HepG2 (cell line): Measurements from ENCODE around the gene SMIM13. TPM values are rescaled to one million over a fixed set of nuclear protein-coding genes. Genes with fewer than 3 reads are reported as not detected.

Experiments used
- ATAC-seq: fragments of 200-7000 bp; cut with Tn5 transposase; 3 replicates; pipeline ENCODE4 v1.9.1; 2020; ENCODE audit warnings: mild to moderate bottlenecking, moderate library complexity
- BruUV-seq: library from RNA; stranded (reverse); fragments of 400-500 nt; replicated peaks from 2 replicates; lab custom pipeline; 2021; lab: Mats Ljungman, UMichigan
- CTCF ChIA-PET: fragments of 300-600 bp; formaldehyde crosslinking; extraction: SDS; loops from one replicate; lab custom pipeline; 2021; ENCODE audit warnings: low total read pairs, inconsistent platforms, low intra/inter-chr PET ratio; lab: Yijun Ruan, JAX
- POLR2A ChIA-PET: fragments of 350-600 bp; sonication (Branson Sonifier 250); formaldehyde crosslinking; loops from one replicate; lab custom pipeline; 2020; ENCODE audit warnings: antibody characterized with exemption, inconsistent platforms; lab: Yijun Ruan, JAX
- DNase-seq: peaks from one replicate; pipeline ENCODE4 v3.0.0-alpha.2; 2015; ENCODE audit warnings: low spot score
- FAIRE-seq: peaks from 3 replicates; lab custom pipeline; 2011; peaks lifted over from hg19 to GRCh38; lab: Jason Lieb, UNC
- H2AFZ ChIP-seq: one replicate; pipeline ENCODE4 v1.6.1; 2011; ENCODE audit warnings: low read length, inconsistent platforms
- H3K27ac ChIP-seq: fragments of 300-600 bp; 3 replicates; pipeline ENCODE4 v1.8.0; 2011; ENCODE audit warnings: mixed run types, mild to moderate bottlenecking, mixed read lengths, low read length, inconsistent platforms; ENCODE audit not compliant: insufficient read depth; ENCODE audit errors: extremely low read length
- H3K27me3 ChIP-seq, 2 experiments: fragments of 200-600 bp in 1 of 2; 2 replicates in 1 of 2; 3 replicates in 1 of 2; pipeline versions ENCODE4 v1.6.0 to v1.8.0; 2011; ENCODE audit warnings: low read length in 2 of 2, mild to moderate bottlenecking in 2 of 2, moderate library complexity in 2 of 2, inconsistent platforms in 1 of 2; ENCODE audit not compliant: insufficient read depth in 2 of 2, control insufficient read depth in 1 of 2
- H3K36me3 ChIP-seq, 2 experiments: fragments of 200-600 bp in 1 of 2; replicated peaks in 1 of 2; 2 replicates in 1 of 2; 3 replicates in 1 of 2; pipeline versions ENCODE4 v1.5.1 to v1.8.0; 2011; ENCODE audit warnings: low read length in 2 of 2, inconsistent platforms in 1 of 2; ENCODE audit not compliant: insufficient read depth in 2 of 2, control insufficient read depth in 1 of 2
- H3K4me1 ChIP-seq: 2 replicates; pipeline ENCODE4 v1.5.1; 2012; ENCODE audit warnings: low read length, inconsistent platforms; ENCODE audit not compliant: insufficient read depth
- H3K4me2 ChIP-seq: 2 replicates; pipeline ENCODE4 v1.6.0; 2011; ENCODE audit warnings: low read depth, low read length, inconsistent platforms
- H3K4me3 ChIP-seq, 3 experiments: fragments of 200-600 bp in 1 of 3; sonication (generic), shearing (Covaris generic) in 1 of 3; replicated peaks in 1 of 3; 2 replicates each; pipeline ENCODE4 v1.5.1; 2011 to 2016; ENCODE audit warnings: low read length in 3 of 3, inconsistent platforms in 2 of 3, low read depth in 2 of 3, mild to moderate bottlenecking in 2 of 3, control low read depth in 1 of 3, mixed read lengths in 1 of 3; ENCODE audit not compliant: insufficient read depth in 1 of 3
- H3K79me2 ChIP-seq: one replicate; pipeline ENCODE4 v1.6.1; 2011; ENCODE audit warnings: low read length, inconsistent platforms; ENCODE audit not compliant: insufficient read depth
- H3K9ac ChIP-seq: 2 replicates; pipeline ENCODE4 v1.6.0; 2011; ENCODE audit warnings: mild to moderate bottlenecking, low read depth, low read length, inconsistent platforms; ENCODE audit not compliant: insufficient read depth
- H3K9me3 ChIP-seq: 2 replicates; pipeline ENCODE4 v1.5.1; 2012; ENCODE audit warnings: mild to moderate bottlenecking, low read length
- H4K20me1 ChIP-seq: 2 replicates; pipeline ENCODE4 v1.6.0; 2011; ENCODE audit warnings: inconsistent platforms, mild to moderate bottlenecking, low read length, moderate library complexity; ENCODE audit not compliant: insufficient read depth
- HOXA3 ChIP-seq: sonication (generic); formaldehyde crosslinking; IDR thresholded peaks from 2 replicates; pipeline ENCODE4 v1.5.0; 2020; ENCODE audit warnings: missing genetic modification reagents
- KLF13 ChIP-seq: sonication (generic); formaldehyde crosslinking; IDR thresholded peaks from 2 replicates; pipeline ENCODE4 v1.4.0; 2020; ENCODE audit warnings: mild to moderate bottlenecking, missing genetic modification reagents
- MBD4 ChIP-seq: IDR thresholded peaks from 2 replicates; pipeline ENCODE4 v1.6.1; 2012; ENCODE audit warnings: low read length, inconsistent platforms, borderline replicate concordance
- POLR2A ChIP-seq, 2 experiments: IDR thresholded peaks; 2 replicates each; pipeline ENCODE4 v1.6.1; 2011; ENCODE audit warnings: low read depth in 2 of 2, low read length in 2 of 2, mild to moderate bottlenecking in 1 of 2, moderate library complexity in 1 of 2; ENCODE audit not compliant: insufficient read depth in 1 of 2
- POLR2AphosphoS5 ChIP-seq: IDR thresholded peaks from 2 replicates; pipeline ENCODE4 v1.6.1; 2012; ENCODE audit warnings: low read depth, low read length
- RXRA ChIP-seq: sonication (generic); formaldehyde crosslinking; IDR thresholded peaks from 2 replicates; pipeline ENCODE4 v1.5.1; 2020; ENCODE audit warnings: missing genetic modification reagents
- SMAD9 ChIP-seq: sonication (generic); formaldehyde crosslinking; IDR thresholded peaks from 2 replicates; pipeline ENCODE4 v1.5.1; 2020; ENCODE audit warnings: mild to moderate bottlenecking, missing genetic modification reagents
- ZNF230 ChIP-seq: sonication (generic); formaldehyde crosslinking; IDR thresholded peaks from 2 replicates; pipeline ENCODE4 v1.4.0; 2020; ENCODE audit warnings: mild to moderate bottlenecking, missing genetic modification reagents
- ZNF496 ChIP-seq: sonication (generic); formaldehyde crosslinking; IDR thresholded peaks from 2 replicates; pipeline ENCODE4 v1.8.1; 2023; ENCODE audit warnings: mild to moderate bottlenecking, moderate library complexity, missing genetic modification reagents; ENCODE audit not compliant: insufficient replicate concordance
- ZNF629 ChIP-seq: sonication (generic); formaldehyde crosslinking; conservative IDR thresholded peaks from 2 replicates; pipeline ENCODE4 v1.5.0; 2020; ENCODE audit warnings: missing genetic modification reagents
- WGBS: methylation state at CpG from one replicate; pipeline ENCODE4 v1.1.6; 2017; ENCODE audit warnings: low lambda C conversion rate; 5-methylcytosine and 5-hydroxymethylcytosine counted together
- in situ Hi-C: cut with HindIII; loops from 2 replicates; pipeline ENCODE4 v1.10.0; 2017; ENCODE audit warnings: low pct_unique_long_range_greater_than_20kb; ENCODE audit not compliant: extremely low pct_ligation_motif_present
- intact Hi-C: fragments of 100-400 bp; cut with micrococcal nuclease; formaldehyde crosslinking; loops from one replicate; pipeline ENCODE4 v1.10.0; 2022; ENCODE audit not compliant: unreplicated experiment
- polyA plus RNA-seq, 8 experiments: library from polyadenylated mRNA; depleted of rRNA in 3 of 8; stranded (reverse) in 7 of 8; unstranded in 1 of 8; fragments of >200 nt; fragmentation: Illumina TruSeq in 4 of 8; extraction: Trizol in 4 of 8; gene quantifications; 2 replicates each; pipeline versions ENCODE4 v1.2.1 to v1.2.3, GENCODE V29; 2011 to 2016; ENCODE audit warnings: low read depth in 4 of 8, missing spikeins in 1 of 8, mixed read lengths in 1 of 8; ENCODE audit not compliant: insufficient read depth in 1 of 8
- total RNA-seq, 5 experiments: library from RNA; depleted of rRNA; stranded (reverse); fragments of >200 nt; fragmentation: Illumina TruSeq; extraction: Trizol; gene quantifications; 2 replicates each; pipeline ENCODE4 v1.2.3, GENCODE V29; 2016; ENCODE audit warnings: low read depth in 1 of 5
- TF ChIP-seq, protein P1 (sequence below): sonication (generic); formaldehyde crosslinking; IDR thresholded peaks from 2 replicates; pipeline ENCODE4 v1.5.0; 2020; ENCODE audit warnings: mild to moderate bottlenecking, missing genetic modification reagents
- TF ChIP-seq, protein P2 (sequence below): sonication (generic); formaldehyde crosslinking; IDR thresholded peaks from 2 replicates; pipeline ENCODE4 v1.5.1; 2020; ENCODE audit warnings: missing genetic modification reagents, mild to moderate bottlenecking, borderline replicate concordance
- TF ChIP-seq, protein P3 (sequence below): sonication (generic); formaldehyde crosslinking; IDR thresholded peaks from 2 replicates; pipeline ENCODE4 v1.4.0; 2020; ENCODE audit warnings: missing genetic modification reagents
- TF ChIP-seq, protein P4 (sequence below): sonication (generic); IDR thresholded peaks from 2 replicates; pipeline ENCODE4 v1.6.1; 2016; ENCODE audit warnings: low read depth, borderline replicate concordance

Gene SMIM13
- total and polyA plus RNA-seq, 2 of the 13 experiments (the other 11 are each of a cell fraction or from before 2014, with no cell fraction given) = 2.7 to 10.2 TPM

DNA sequence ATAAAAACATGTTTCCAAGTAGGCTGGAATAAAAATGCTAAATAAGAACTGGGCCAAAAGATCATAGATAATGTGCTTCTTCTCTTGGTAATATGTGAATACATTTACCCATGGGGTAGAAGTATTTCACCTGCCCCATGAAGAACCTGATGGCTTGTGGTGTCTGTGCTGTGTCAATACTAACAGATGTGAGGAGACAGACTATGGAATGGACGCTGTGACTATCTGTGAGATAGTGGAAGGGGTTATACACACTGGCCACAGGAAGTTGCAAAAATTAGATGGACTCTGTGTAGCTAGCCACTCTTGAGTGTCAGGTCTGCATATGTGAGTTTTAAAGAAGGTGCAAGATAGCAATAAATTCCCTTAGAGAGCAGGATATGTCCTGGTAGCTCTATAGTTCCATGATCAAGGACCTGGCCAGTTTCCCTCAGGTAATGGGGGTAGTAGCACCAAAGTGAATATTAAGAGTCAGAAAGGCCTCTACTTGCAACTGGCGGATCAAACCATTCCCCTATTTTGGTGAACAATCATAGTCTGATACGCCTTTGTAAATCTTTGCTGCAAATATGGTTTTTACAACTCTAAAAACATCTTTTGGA is 90.2 kb downstream of the SMIM13 start (continued):
- TF ChIP-seq, protein P1, sequence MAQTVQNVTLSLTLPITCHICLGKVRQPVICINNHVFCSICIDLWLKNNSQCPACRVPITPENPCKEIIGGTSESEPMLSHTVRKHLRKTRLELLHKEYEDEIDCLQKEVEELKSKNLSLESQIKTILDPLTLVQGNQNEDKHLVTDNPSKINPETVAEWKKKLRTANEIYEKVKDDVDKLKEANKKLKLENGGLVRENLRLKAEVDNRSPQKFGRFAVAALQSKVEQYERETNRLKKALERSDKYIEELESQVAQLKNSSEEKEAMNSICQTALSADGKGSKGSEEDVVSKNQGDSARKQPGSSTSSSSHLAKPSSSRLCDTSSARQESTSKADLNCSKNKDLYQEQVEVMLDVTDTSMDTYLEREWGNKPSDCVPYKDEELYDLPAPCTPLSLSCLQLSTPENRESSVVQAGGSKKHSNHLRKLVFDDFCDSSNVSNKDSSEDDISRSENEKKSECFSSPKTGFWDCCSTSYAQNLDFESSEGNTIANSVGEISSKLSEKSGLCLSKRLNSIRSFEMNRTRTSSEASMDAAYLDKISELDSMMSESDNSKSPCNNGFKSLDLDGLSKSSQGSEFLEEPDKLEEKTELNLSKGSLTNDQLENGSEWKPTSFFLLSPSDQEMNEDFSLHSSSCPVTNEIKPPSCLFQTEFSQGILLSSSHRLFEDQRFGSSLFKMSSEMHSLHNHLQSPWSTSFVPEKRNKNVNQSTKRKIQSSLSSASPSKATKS (CRISPR knock-in tag) = no peak
- TF ChIP-seq, protein P2, sequence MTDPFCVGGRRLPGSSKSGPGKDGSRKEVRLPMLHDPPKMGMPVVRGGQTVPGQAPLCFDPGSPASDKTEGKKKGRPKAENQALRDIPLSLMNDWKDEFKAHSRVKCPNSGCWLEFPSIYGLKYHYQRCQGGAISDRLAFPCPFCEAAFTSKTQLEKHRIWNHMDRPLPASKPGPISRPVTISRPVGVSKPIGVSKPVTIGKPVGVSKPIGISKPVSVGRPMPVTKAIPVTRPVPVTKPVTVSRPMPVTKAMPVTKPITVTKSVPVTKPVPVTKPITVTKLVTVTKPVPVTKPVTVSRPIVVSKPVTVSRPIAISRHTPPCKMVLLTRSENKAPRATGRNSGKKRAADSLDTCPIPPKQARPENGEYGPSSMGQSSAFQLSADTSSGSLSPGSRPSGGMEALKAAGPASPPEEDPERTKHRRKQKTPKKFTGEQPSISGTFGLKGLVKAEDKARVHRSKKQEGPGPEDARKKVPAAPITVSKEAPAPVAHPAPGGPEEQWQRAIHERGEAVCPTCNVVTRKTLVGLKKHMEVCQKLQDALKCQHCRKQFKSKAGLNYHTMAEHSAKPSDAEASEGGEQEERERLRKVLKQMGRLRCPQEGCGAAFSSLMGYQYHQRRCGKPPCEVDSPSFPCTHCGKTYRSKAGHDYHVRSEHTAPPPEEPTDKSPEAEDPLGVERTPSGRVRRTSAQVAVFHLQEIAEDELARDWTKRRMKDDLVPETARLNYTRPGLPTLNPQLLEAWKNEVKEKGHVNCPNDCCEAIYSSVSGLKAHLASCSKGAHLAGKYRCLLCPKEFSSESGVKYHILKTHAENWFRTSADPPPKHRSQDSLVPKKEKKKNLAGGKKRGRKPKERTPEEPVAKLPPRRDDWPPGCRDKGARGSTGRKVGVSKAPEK (CRISPR knock-in tag) = no peak
- no peak for TF ChIP-seq SMAD9 (CRISPR knock-in tag)

DNA sequence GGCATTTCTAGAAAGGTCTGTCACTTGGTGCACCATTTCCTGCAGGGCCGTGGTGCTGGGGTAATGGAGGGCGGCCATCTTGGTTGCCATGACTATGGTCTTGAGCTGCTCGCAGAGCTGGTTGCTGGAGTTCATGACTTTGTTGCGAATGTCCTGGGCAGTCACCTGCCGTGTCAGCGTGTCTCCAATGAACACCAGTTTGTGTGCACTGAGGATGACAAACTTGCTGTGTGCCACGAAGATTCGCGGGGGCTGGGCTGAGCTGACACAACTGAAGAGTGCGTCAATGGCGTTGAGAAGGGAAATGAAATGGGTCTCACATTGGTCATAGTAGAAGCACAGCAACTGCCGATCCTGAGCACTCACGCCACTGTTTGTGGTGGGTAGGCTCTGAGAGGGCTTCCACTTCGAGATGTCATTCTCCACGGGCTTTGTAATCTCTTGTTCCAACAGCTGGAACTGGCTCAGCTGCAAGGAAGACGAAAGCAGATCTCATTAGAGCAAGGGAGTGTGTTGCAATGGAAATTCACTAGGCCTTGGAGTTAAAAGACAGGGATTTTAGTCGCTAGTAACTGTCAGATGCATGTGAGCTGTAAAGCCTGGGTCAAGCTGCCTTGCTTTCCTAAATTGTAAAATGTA is 91.7 kb downstream of the SMIM13 start:
- POLR2A ChIA-PET = interaction anchor here (0.9 to 5.3 kb wide), 2 partner anchors 17 to 47 kb away, joined by 3 to 41 read pairs; partner anchors contain the start of gene NEDD9
- no peak overlapping the region for H3K4me2 ChIP-seq
- peaks cover 39 to 63% of the 10 kb centered on the region in 2 experiments for H3K36me3 ChIP-seq
- no peak overlapping the region for H3K4me3 ChIP-seq
- H3K9ac ChIP-seq = no peak overlapping the region
- H3K27me3 ChIP-seq = no peaks in the 10 kb centered on the region
- H3K9me3 ChIP-seq = no peaks in the 10 kb centered on the region
- H4K20me1 ChIP-seq = peaks cover 63% of the 10 kb centered on the region
- WGBS = 96% methylated on average over 17 of the region's 17 CpGs
- in situ Hi-C loops (no loop called here), intact Hi-C loops (no loop called here)
- no peak for ATAC-seq
- peaks cover 9% of the 10 kb centered on the region for H3K79me2 ChIP-seq
- H3K4me1 ChIP-seq = peaks cover 38% of the 10 kb centered on the region
- DNase-seq = no peak
- no peak for FAIRE-seq
- H2AFZ ChIP-seq = no peak overlapping the region
- H3K27ac ChIP-seq = no peak overlapping the region
- BruUV-seq = TSS peak; percentile 1
- CTCF ChIA-PET = no interaction called here
- peak; percentile 35; the same call in 1 of the 2 replicates for TF ChIP-seq ZNF230 (CRISPR knock-in tag)
- TF ChIP-seq, protein P3, sequence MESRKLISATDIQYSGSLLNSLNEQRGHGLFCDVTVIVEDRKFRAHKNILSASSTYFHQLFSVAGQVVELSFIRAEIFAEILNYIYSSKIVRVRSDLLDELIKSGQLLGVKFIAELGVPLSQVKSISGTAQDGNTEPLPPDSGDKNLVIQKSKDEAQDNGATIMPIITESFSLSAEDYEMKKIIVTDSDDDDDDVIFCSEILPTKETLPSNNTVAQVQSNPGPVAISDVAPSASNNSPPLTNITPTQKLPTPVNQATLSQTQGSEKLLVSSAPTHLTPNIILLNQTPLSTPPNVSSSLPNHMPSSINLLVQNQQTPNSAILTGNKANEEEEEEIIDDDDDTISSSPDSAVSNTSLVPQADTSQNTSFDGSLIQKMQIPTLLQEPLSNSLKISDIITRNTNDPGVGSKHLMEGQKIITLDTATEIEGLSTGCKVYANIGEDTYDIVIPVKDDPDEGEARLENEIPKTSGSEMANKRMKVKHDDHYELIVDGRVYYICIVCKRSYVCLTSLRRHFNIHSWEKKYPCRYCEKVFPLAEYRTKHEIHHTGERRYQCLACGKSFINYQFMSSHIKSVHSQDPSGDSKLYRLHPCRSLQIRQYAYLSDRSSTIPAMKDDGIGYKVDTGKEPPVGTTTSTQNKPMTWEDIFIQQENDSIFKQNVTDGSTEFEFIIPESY (CRISPR knock-in tag) = peak; percentile 37; the same call in 1 of the 2 replicates
- TF ChIP-seq ZNF496 (CRISPR knock-in tag) = no peak
- no peak for TF ChIP-seq ZNF629 (CRISPR knock-in tag)
- TF ChIP-seq RXRA (CRISPR knock-in tag) = peak; percentile 48; the same call in 1 of the 2 replicates
- 0 out of 2 replicates have a peak, but pooled peaks have one; percentile 21 for TF ChIP-seq MBD4
- peak; percentile 31 for TF ChIP-seq POLR2AphosphoS5
- TF ChIP-seq, protein P4, sequence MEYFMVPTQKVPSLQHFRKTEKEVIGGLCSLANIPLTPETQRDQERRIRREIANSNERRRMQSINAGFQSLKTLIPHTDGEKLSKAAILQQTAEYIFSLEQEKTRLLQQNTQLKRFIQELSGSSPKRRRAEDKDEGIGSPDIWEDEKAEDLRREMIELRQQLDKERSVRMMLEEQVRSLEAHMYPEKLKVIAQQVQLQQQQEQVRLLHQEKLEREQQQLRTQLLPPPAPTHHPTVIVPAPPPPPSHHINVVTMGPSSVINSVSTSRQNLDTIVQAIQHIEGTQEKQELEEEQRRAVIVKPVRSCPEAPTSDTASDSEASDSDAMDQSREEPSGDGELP = 0 out of 2 replicates have a peak, but pooled peaks have one; percentile 9
- no peak for TF ChIP-seq KLF13 (CRISPR knock-in tag)
- peak in 1 of 2 experiments; percentile 58; a peak in 1 of 4 replicates for TF ChIP-seq POLR2A (IDR thresholded peaks at IDR 0.05; ENCODE audit: insufficient read depth in 1 of 2, low read depth in 2 of 2, low read length in 2 of 2)
- 0 out of 2 replicates have a peak, but pooled peaks have one; percentile 15 for TF ChIP-seq HOXA3 (CRISPR knock-in tag)
